Amniotic stem cell (primary cell): ENCODE measurements around the gene CD99.
"Not testable (repeated sequence)": the region's sequence is repeated elsewhere in the genome, so short reads cannot be mapped to it uniquely, and the experiment has no call there.

Source experiments
- DNase-seq: peaks from one replicate; lab custom pipeline; 2025; lab: John Stamatoyannopoulos, UW

CD99 gene

GRCh38 chrX:2773166-2774055, 82.3 kb downstream of the CD99 start:
- not testable (repeated sequence) for DNase-seq

- DNase-seq: no peak
These were observed 83.0 kb downstream of the CD99 start for GRCh38 chrX:2774057-2774456.

- no peak for DNase-seq
These were observed 83.7 kb downstream of the CD99 start for GRCh38 chrX:2774776-2775175.

- DNase-seq: not testable (repeated sequence)
These were observed 89.6 kb downstream of the CD99 start for GRCh38 chrX:2780472-2781225.

- no peak for DNase-seq
These were observed 90.1 kb downstream of the CD99 start for GRCh38 chrX:2781226-2781571.

GRCh38 chrX:2781698-2782097, 90.6 kb downstream of the CD99 start:
- no peak for DNase-seq

- no peak for DNase-seq
These were observed 91.1 kb downstream of the CD99 start for GRCh38 chrX:2782171-2782570.

GRCh38 chrX:2782778-2783177, 91.7 kb downstream of the CD99 start:
- no peak for DNase-seq

- DNase-seq: no peak
These were observed 92.9 kb downstream of the CD99 start for GRCh38 chrX:2784026-2784425.

- DNase-seq: no peak
These were observed 94.4 kb downstream of the CD99 start for GRCh38 chrX:2785538-2785937.

GRCh38 chrX:2788980-2789379, 97.9 kb downstream of the CD99 start:
- DNase-seq: no peak

GRCh38 chrX:2789569-2789968, 98.5 kb downstream of the CD99 start:
- no peak for DNase-seq
